Keratinocyte (primary cell): ENCODE measurements around the gene NAAA. TPM values are rescaled to one million over a fixed set of nuclear protein-coding genes. Genes with fewer than 3 reads are reported as not detected.

Experiments
- DNase-seq: peaks from one replicate; pipeline ENCODE4 v3.0.0-alpha.2; 2011; ENCODE audit warnings: low read depth, missing footprints, low spot score
- FAIRE-seq: peaks from 2 replicates; lab custom pipeline; 2011; peaks lifted over from hg19 to GRCh38; lab: Jason Lieb, UNC
- H2AFZ ChIP-seq: 2 replicates; pipeline ENCODE4 v1.6.0; 2012; ENCODE audit warnings: low read length, control low read depth, inconsistent platforms; ENCODE audit not compliant: control insufficient read depth
- H3K27ac ChIP-seq: 2 replicates; pipeline ENCODE4 v1.5.1; 2011; ENCODE audit warnings: low read length; ENCODE audit not compliant: control insufficient read depth, insufficient read depth
- H3K27me3 ChIP-seq: 3 replicates; pipeline ENCODE4 v1.6.0; 2011; ENCODE audit warnings: low read length; ENCODE audit not compliant: control insufficient read depth, insufficient read depth; ENCODE audit errors: extremely low read depth
- H3K36me3 ChIP-seq, 2 experiments: 2 replicates in 1 of 2; 3 replicates in 1 of 2; pipeline ENCODE4 v1.5.1; 2011; ENCODE audit warnings: low read length in 2 of 2, mild to moderate bottlenecking in 1 of 2; ENCODE audit not compliant: control insufficient read depth in 2 of 2, insufficient read depth in 2 of 2; ENCODE audit errors: extremely low read depth in 1 of 2
- H3K4me1 ChIP-seq: 3 replicates; pipeline ENCODE4 v1.5.1; 2011; ENCODE audit warnings: low read length; ENCODE audit not compliant: control insufficient read depth, insufficient read depth; ENCODE audit errors: extremely low read depth
- H3K4me2 ChIP-seq: 3 replicates; pipeline ENCODE4 v1.6.0; 2011; ENCODE audit warnings: low read depth, low read length; ENCODE audit not compliant: control insufficient read depth, insufficient read depth; ENCODE audit errors: extremely low read depth
- H3K4me3 ChIP-seq, 3 experiments: fragments of 200-600 bp in 1 of 3; sonication (generic) in 1 of 3; 2 replicates in 2 of 3; 3 replicates in 1 of 3; pipeline ENCODE4 v1.5.1; 2011 to 2016; ENCODE audit warnings: low read length in 3 of 3, mild to moderate bottlenecking in 3 of 3, control low read depth in 2 of 3, inconsistent platforms in 1 of 3, low read depth in 1 of 3, mixed read lengths in 1 of 3, mixed run types in 1 of 3, moderate library complexity in 1 of 3; ENCODE audit not compliant: control insufficient read depth in 2 of 3, insufficient read depth in 2 of 3; ENCODE audit errors: extremely low read depth in 1 of 3
- H3K79me2 ChIP-seq: 2 replicates; pipeline ENCODE4 v1.6.0; 2012; ENCODE audit warnings: low read length; ENCODE audit not compliant: control insufficient read depth, insufficient read depth
- H3K9ac ChIP-seq: 3 replicates; pipeline ENCODE4 v1.6.0; 2011; ENCODE audit warnings: low read length; ENCODE audit not compliant: control insufficient read depth, insufficient read depth; ENCODE audit errors: extremely low read depth
- H3K9me1 ChIP-seq: 3 replicates; pipeline ENCODE4 v1.6.0; 2011; ENCODE audit warnings: low read length; ENCODE audit not compliant: control insufficient read depth, insufficient read depth; ENCODE audit errors: extremely low read depth
- H3K9me3 ChIP-seq: 2 replicates; pipeline ENCODE4 v1.5.1; 2012; ENCODE audit warnings: low read depth, low read length; ENCODE audit not compliant: control insufficient read depth
- H4K20me1 ChIP-seq: 3 replicates; pipeline ENCODE4 v1.6.0; 2011; ENCODE audit warnings: low read length; ENCODE audit not compliant: control insufficient read depth, insufficient read depth; ENCODE audit errors: extremely low read depth
- CTCF ChIP-seq, 3 experiments: IDR thresholded peaks in 1 of 3; conservative IDR thresholded peaks in 1 of 3; optimal IDR thresholded peaks in 1 of 3; 2 replicates in 2 of 3; 3 replicates in 1 of 3; pipeline versions ENCODE3 to v1.5.1; 2011; ENCODE audit warnings: low read length in 3 of 3, mild to moderate bottlenecking in 3 of 3, moderate library complexity in 2 of 3, control low read depth in 1 of 3, inconsistent platforms in 1 of 3; ENCODE audit not compliant: insufficient read depth in 2 of 3; ENCODE audit errors: extremely low read depth in 1 of 3
- EZH2 ChIP-seq: IDR thresholded peaks from one replicate; pipeline ENCODE4 v1.6.1; 2012; ENCODE audit warnings: inconsistent platforms, mild to moderate bottlenecking, low read length, moderate library complexity
- dilution Hi-C: fragments of 300-500 bp; cut with MboI; formaldehyde crosslinking; loops from one replicate; pipeline ENCODE4 v1.7.0; 2020; ENCODE audit warnings: low sequenced_read_pairs; ENCODE audit not compliant: extremely low pct_ligation_motif_present
- polyA plus RNA-seq, 5 experiments: library from polyadenylated mRNA; depleted of rRNA in 3 of 5; stranded (reverse) in 3 of 5; stranded (forward) in 1 of 5; unstranded in 1 of 5; fragments of >200 nt; gene quantifications; 1 replicate in 1 of 5; 2 replicates in 3 of 5; 3 replicates in 1 of 5; pipeline versions ENCODE4 v1.2.1 to v1.2.3, GENCODE V29; 2011 to 2012; ENCODE audit warnings: missing spikeins in 2 of 5, low read depth in 1 of 5, low replicate concordance in 1 of 5

The NAAA gene
- polyA plus RNA-seq, 1 donor (not counting 4 experiments of a cell fraction or from before 2014, with no cell fraction given): 12.2 TPM

GRCh38 chr4:75869100-75869499 is 71.7 kb downstream of the NAAA start:
- Histone ChIP-seq H3K4me2 (no peak overlapping the region), H3K27ac (no peak overlapping the region), H3K27me3 (no peaks in the 10 kb centered on the region), H3K9ac (no peak overlapping the region), H4K20me1 (no peaks in the 10 kb centered on the region), H2AFZ (no peak overlapping the region), H3K36me3 (no peaks in the 10 kb centered on the region), H3K79me2 (no peaks in the 10 kb centered on the region), H3K4me1 (no peaks in the 10 kb centered on the region), H3K9me1 (no peaks in the 10 kb centered on the region), H3K9me3 (no peaks in the 10 kb centered on the region), H3K4me3 (no peak overlapping the region)
- DNase-seq (no peak), FAIRE-seq (no peak)
- no peak for TF ChIP-seq EZH2
- no peak for TF ChIP-seq CTCF (optimal IDR thresholded peaks at IDR 0.05 in 1 of 3, IDR thresholded peaks at IDR 0.05 in 1 of 3, conservative IDR thresholded peaks at IDR 0.05 in 1 of 3; ENCODE audit: extremely low read depth in 1 of 3, insufficient read depth in 2 of 3, low read length in 3 of 3)
- dilution Hi-C loops: no loop called here

GRCh38 chr4:75867130-75867529 is 73.7 kb downstream of the NAAA start:
- Histone ChIP-seq H3K79me2 (no peaks in the 10 kb centered on the region), H3K4me3 (no peak overlapping the region), H4K20me1 (no peaks in the 10 kb centered on the region), H3K27me3 (no peaks in the 10 kb centered on the region), H3K9me1 (no peaks in the 10 kb centered on the region), H3K36me3 (no peaks in the 10 kb centered on the region), H3K9me3 (no peaks in the 10 kb centered on the region), H3K27ac (no peak overlapping the region), H3K9ac (no peak overlapping the region), H3K4me2 (no peak overlapping the region), H2AFZ (no peak overlapping the region), H3K4me1 (no peaks in the 10 kb centered on the region)
- DNase-seq (no peak), FAIRE-seq (no peak)
- TF ChIP-seq EZH2 (no peak), CTCF (optimal IDR thresholded peaks at IDR 0.05 in 1 of 3, IDR thresholded peaks at IDR 0.05 in 1 of 3, conservative IDR thresholded peaks at IDR 0.05 in 1 of 3; ENCODE audit: extremely low read depth in 1 of 3, insufficient read depth in 2 of 3, low read length in 3 of 3) (no peak)
- dilution Hi-C loops: no loop called here

Other genes starting within 250 kb of the NAAA start
- gene USO1, start 216.4 kb downstream of the NAAA start, polyA plus RNA-seq: 47.8 to 75.4 TPM (median 54.2 TPM) in 3 replicates
- 0.03 TPM in 2 of 3 replicates, not detected in the other for gene PPEF2, start 38.6 kb downstream of the NAAA start, polyA plus RNA-seq
- 21.2 to 33.0 TPM (median 28.9 TPM) in 3 replicates for gene SDAD1, start 49.9 kb upstream of the NAAA start, polyA plus RNA-seq
- 0.04 to 0.08 TPM (median 0.04 TPM) in 3 replicates for gene CXCL9, start 66.5 kb upstream of the NAAA start, polyA plus RNA-seq
- 0.48 to 0.99 TPM (median 0.72 TPM) in 3 replicates for gene CXCL10, start 82.5 kb upstream of the NAAA start, polyA plus RNA-seq
- gene CXCL11, start 95.1 kb upstream of the NAAA start, polyA plus RNA-seq: 0.58 to 1.4 TPM (median 0.93 TPM) in 3 replicates
- 0.23 to 0.64 TPM (median 0.46 TPM) in 3 replicates for gene ART3, start 133.7 kb upstream of the NAAA start, polyA plus RNA-seq
- 28.1 to 59.2 TPM (median 33.8 TPM) in 3 replicates for gene NUP54, start 207.4 kb upstream of the NAAA start, polyA plus RNA-seq